PC-3 (cell line): ENCODE results near the gene ZFHX3. TPM values are rescaled to one million over a fixed set of nuclear protein-coding genes. Genes with fewer than 3 reads are reported as not detected.

Experiments
- ATAC-seq: fragments of 200-7000 bp; cut with Tn5 transposase; 2 replicates; pipeline ENCODE4 v1.9.1; 2020; ENCODE audit warnings: mild to moderate bottlenecking, moderate library complexity
- BruUV-seq: library from RNA; stranded (reverse); fragments of 400-500 nt; replicated peaks from 2 replicates; lab custom pipeline; 2021; lab: Mats Ljungman, UMichigan
- CTCF ChIA-PET: fragments of 300-600 bp; sonication (Branson Sonifier 250); formaldehyde crosslinking; loops from one replicate; lab custom pipeline; 2022; ENCODE audit warnings: antibody characterized with exemption; lab: Charles Lee
- POLR2A ChIA-PET: fragments of 300-600 bp; sonication (Branson Sonifier 250); formaldehyde crosslinking; loops from one replicate; lab custom pipeline; 2022; ENCODE audit warnings: antibody characterized with exemption; ENCODE audit not compliant: unreplicated experiment; lab: Charles Lee
- DNase-seq: peaks from one replicate; pipeline ENCODE4 v3.0.0-alpha.2; 2015
- H2AFZ ChIP-seq: fragments of 300-600 bp; sonication (generic); 2 replicates; pipeline ENCODE4 v1.6.0; 2016; ENCODE audit warnings: antibody characterized with exemption, low read length
- H3F3A ChIP-seq: fragments of 300-600 bp; sonication (generic); one replicate; pipeline ENCODE4 v1.6.0; 2017; ENCODE audit warnings: antibody characterized with exemption, low read length, control low read depth, mild to moderate bottlenecking; ENCODE audit not compliant: unreplicated experiment
- H3K27ac ChIP-seq: fragments of 300-600 bp; sonication (generic); 2 replicates; pipeline ENCODE4 v1.5.1; 2016; ENCODE audit warnings: mild to moderate bottlenecking, low read length
- H3K27me3 ChIP-seq: fragments of 300-600 bp; sonication (generic); 2 replicates; pipeline ENCODE4 v1.6.1; 2016; ENCODE audit warnings: low read length, mixed read lengths
- H3K36me3 ChIP-seq: fragments of 300-600 bp; sonication (generic); 2 replicates; pipeline ENCODE4 v1.6.1; 2016; ENCODE audit warnings: low read depth, mixed run types, low read length, mixed read lengths
- H3K4me1 ChIP-seq: fragments of 300-600 bp; sonication (generic); 2 replicates; pipeline ENCODE4 v1.5.1; 2016; ENCODE audit warnings: low read length; ENCODE audit not compliant: insufficient read depth
- H3K4me2 ChIP-seq: fragments of 300-600 bp; sonication (generic); 2 replicates; pipeline ENCODE4 v1.6.0; 2016; ENCODE audit warnings: low read length
- H3K4me3 ChIP-seq: fragments of 300-600 bp; sonication (generic); 2 replicates; pipeline ENCODE4 v1.5.1; 2016; ENCODE audit warnings: mild to moderate bottlenecking, low read length, mixed read lengths
- H3K79me2 ChIP-seq: fragments of 300-600 bp; sonication (generic); 2 replicates; pipeline ENCODE4 v1.6.1; 2017; ENCODE audit warnings: low read length, mixed read lengths
- H3K9ac ChIP-seq: fragments of 300-600 bp; sonication (generic); 2 replicates; pipeline ENCODE4 v1.6.0; 2016; ENCODE audit warnings: mild to moderate bottlenecking, low read length
- H3K9me2 ChIP-seq: fragments of 300-600 bp; sonication (generic); replicated peaks from 2 replicates; pipeline ENCODE4 v1.6.1; 2016; ENCODE audit warnings: mixed run types, low read length, mixed read lengths
- H3K9me3 ChIP-seq: fragments of 300-600 bp; sonication (generic); 2 replicates; pipeline ENCODE4 v1.6.1; 2016; ENCODE audit warnings: low read length, mixed read lengths
- H4K20me1 ChIP-seq: fragments of 300-600 bp; sonication (generic); 2 replicates; pipeline ENCODE4 v1.6.1; 2016; ENCODE audit warnings: low read length, mixed read lengths
- EZH2 ChIP-seq: fragments of 300-600 bp; sonication (generic); IDR thresholded peaks from one replicate; pipeline ENCODE4 v1.6.1; 2017; ENCODE audit warnings: antibody characterized with exemption, mild to moderate bottlenecking, low read length; ENCODE audit not compliant: unreplicated experiment
- EZH2phosphoT487 ChIP-seq: fragments of 300-600 bp; sonication (generic); IDR thresholded peaks from 2 replicates; pipeline ENCODE4 v1.6.1; 2018; ENCODE audit warnings: mild to moderate bottlenecking, antibody characterized with exemption, low read length, borderline replicate concordance
- intact Hi-C: fragments of 100-400 bp; cut with micrococcal nuclease; formaldehyde crosslinking; loops from 2 replicates; pipeline ENCODE4 v1.9.0; 2023
- total RNA-seq: library from RNA; depleted of rRNA; stranded (reverse); fragments of >200 nt; gene quantifications from 2 replicates; pipeline ENCODE4 v1.2.3, GENCODE V29; 2014
- TF ChIP-seq, protein P1 (sequence below): fragments of 300-600 bp; sonication (generic); conservative IDR thresholded peaks from 2 replicates; pipeline ENCODE4 v1.5.1; 2017; ENCODE audit warnings: antibody characterized with exemption, low read depth, mild to moderate bottlenecking, low read length

The ZFHX3 gene
- total RNA-seq, 1 experiment from 2014 or later = 3.5 TPM

GRCh38 chr16:72889616-72890582 is 158.0 kb downstream of the ZFHX3 start:
- TF ChIP-seq EZH2 (no peak), EZH2phosphoT487 (no peak)
- TF ChIP-seq, protein P1, sequence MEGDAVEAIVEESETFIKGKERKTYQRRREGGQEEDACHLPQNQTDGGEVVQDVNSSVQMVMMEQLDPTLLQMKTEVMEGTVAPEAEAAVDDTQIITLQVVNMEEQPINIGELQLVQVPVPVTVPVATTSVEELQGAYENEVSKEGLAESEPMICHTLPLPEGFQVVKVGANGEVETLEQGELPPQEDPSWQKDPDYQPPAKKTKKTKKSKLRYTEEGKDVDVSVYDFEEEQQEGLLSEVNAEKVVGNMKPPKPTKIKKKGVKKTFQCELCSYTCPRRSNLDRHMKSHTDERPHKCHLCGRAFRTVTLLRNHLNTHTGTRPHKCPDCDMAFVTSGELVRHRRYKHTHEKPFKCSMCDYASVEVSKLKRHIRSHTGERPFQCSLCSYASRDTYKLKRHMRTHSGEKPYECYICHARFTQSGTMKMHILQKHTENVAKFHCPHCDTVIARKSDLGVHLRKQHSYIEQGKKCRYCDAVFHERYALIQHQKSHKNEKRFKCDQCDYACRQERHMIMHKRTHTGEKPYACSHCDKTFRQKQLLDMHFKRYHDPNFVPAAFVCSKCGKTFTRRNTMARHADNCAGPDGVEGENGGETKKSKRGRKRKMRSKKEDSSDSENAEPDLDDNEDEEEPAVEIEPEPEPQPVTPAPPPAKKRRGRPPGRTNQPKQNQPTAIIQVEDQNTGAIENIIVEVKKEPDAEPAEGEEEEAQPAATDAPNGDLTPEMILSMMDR = no peak
- no peaks in the 10 kb centered on the region for H3K27me3 ChIP-seq

DNA sequence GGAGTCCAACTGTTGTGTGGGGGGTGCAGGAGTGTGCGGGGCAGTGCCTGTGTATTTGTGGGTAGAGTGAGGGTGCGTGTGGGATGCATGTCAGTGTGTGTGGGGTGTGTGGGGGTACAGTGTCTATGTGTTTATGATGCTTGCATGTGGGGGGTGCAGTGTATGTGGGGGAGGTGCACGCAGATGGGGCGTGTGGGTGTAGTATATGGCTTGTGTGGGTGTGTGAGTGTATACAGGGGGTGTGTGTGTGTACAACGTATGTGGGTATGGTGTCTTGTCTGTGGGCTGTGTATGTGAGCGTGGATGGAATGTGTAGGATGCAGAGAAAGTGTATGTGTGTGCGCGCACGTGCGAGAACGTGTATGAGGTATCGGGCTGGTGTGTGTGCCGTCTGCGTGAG is 160.4 kb downstream of the ZFHX3 start:
- Histone ChIP-seq H3K4me2 (no peak overlapping the region), H3K27me3 (no peaks in the 10 kb centered on the region), H3K9me3 (no peaks in the 10 kb centered on the region), H2AFZ (no peak overlapping the region), H3K9ac (no peak overlapping the region), H3K27ac (no peak overlapping the region), H3K4me1 (no peaks in the 10 kb centered on the region; the same call in 1 of the 2 replicates), H3K36me3 (no peaks in the 10 kb centered on the region; the same call in 1 of the 2 replicates), H4K20me1 (no peaks in the 10 kb centered on the region), H3K9me2 (no peaks in the 10 kb centered on the region), H3K79me2 (no peaks in the 10 kb centered on the region), H3F3A (no peaks in the 10 kb centered on the region), H3K4me3 (no peak overlapping the region)
- DNase-seq (no peak), ATAC-seq (no peak)
- ChIA-PET CTCF (no interaction called here), POLR2A (no interaction called here)
- no TSS peak for BruUV-seq
- TF ChIP-seq EZH2 (no peak), EZH2phosphoT487 (no peak)
- TF ChIP-seq, protein P1 = no peak
- intact Hi-C loops = no loop called here

More at GRCh38 chr16:72889616-72890582, 158.0 kb downstream of the ZFHX3 start:
- CTCF ChIA-PET = no interaction called here
- no peaks in the 10 kb centered on the region for H3K9me3 ChIP-seq
- H3F3A ChIP-seq = no peaks in the 10 kb centered on the region
- H3K79me2 ChIP-seq = no peaks in the 10 kb centered on the region
- no peaks in the 10 kb centered on the region; the same call in 1 of the 2 replicates for H3K36me3 ChIP-seq
- H2AFZ ChIP-seq = no peak overlapping the region
- DNase-seq = no peak
- H3K9ac ChIP-seq = no peak overlapping the region
- no peak overlapping the region for H3K4me3 ChIP-seq
- POLR2A ChIA-PET = no interaction called here
- H3K4me2 ChIP-seq = no peak overlapping the region
- H3K4me1 ChIP-seq = no peaks in the 10 kb centered on the region
- no peaks in the 10 kb centered on the region for H4K20me1 ChIP-seq
- H3K27ac ChIP-seq = no peak overlapping the region
- ATAC-seq = no peak
- no TSS peak for BruUV-seq
- intact Hi-C loops = no loop called here
- H3K9me2 ChIP-seq = no peaks in the 10 kb centered on the region
